ENCODE measurements around the gene PRKCE. TPM values are rescaled to one million over a fixed set of nuclear protein-coding genes. Genes with fewer than 3 reads are reported as not detected.

The PRKCE gene
- total and polyA plus RNA-seq, 2 donors (not counting 1 experiment from before 2014, with no cell fraction given): 23.6 to 271 TPM

- H3K36me3 ChIP-seq (replicated peaks in 1 of 2; ENCODE audit: control extremely low read depth in 1 of 2, control insufficient read depth in 1 of 2, extremely low read depth in 1 of 2, insufficient read depth in 2 of 2, low read length in 1 of 2): no peaks in the 10 kb centered on the region
- H3K9me3 Mint-ChIP-seq (ENCODE audit: insufficient read depth): no peaks in the 10 kb centered on the region
- no peaks in the 10 kb centered on the region for H3K27me3 ChIP-seq (replicated peaks in 1 of 4; ENCODE audit: control extremely low read depth in 1 of 4, control insufficient read depth in 3 of 4, insufficient read depth in 4 of 4, low read length in 3 of 4)
- H3K4me1 Mint-ChIP-seq: peaks cover 64% of the 10 kb centered on the region
- POLR2A ChIA-PET: interaction anchor here (1.0 kb wide), 1 partner anchor 130 kb away, joined by 3 read pairs; no protein-coding TSS in a partner anchor
- no peak overlapping the region for H2AFZ ChIP-seq (ENCODE audit: insufficient read depth, low read depth, low read length, poor library complexity, severe bottlenecking)
- no peak overlapping the region for H3K9ac ChIP-seq (ENCODE audit: low read length)
- H3K4me3 Mint-ChIP-seq: peak overlapping the region; percentile 27
- H4K20me1 ChIP-seq (ENCODE audit: control insufficient read depth, insufficient read depth, low read length, poor library complexity, severe bottlenecking): peaks cover 80% of the 10 kb centered on the region
- H3K4me2 ChIP-seq (replicated peaks; ENCODE audit: low read depth, low read length, poor library complexity, severe bottlenecking): peak overlapping the region; percentile 42
- no peaks in the 10 kb centered on the region for H3K27me3 Mint-ChIP-seq
- no peak for DNase-seq
- peaks cover 81% of the 10 kb centered on the region for H3K79me2 ChIP-seq (ENCODE audit: control insufficient read depth, insufficient read depth, low read length)
- whole genome bisulfite sequencing (ENCODE audit: insufficient coverage): 53% methylated on average over 3 of the region's 10 CpGs
- peaks cover 39 to 47% of the 10 kb centered on the region in 2 donors for H3K4me1 ChIP-seq (ENCODE audit: control insufficient read depth in 2 of 2, insufficient read depth in 2 of 2, low read length in 2 of 2)
- intact Hi-C loops (cut with micrococcal nuclease): loop anchor here (1.0 kb wide), 1 partner anchor 53 kb away; no protein-coding TSS in a partner anchor
- H3K4me3 ChIP-seq (ENCODE audit: control extremely low read depth in 1 of 5, extremely low read depth in 1 of 5, insufficient read depth in 1 of 5, low read depth in 2 of 5, low read length in 4 of 5): no peak overlapping the region
- CTCF ChIA-PET: interaction anchor here (0.8 to 4.8 kb wide), 13 partner anchors 9 to 155 kb away, joined by 3 to 86 read pairs (median 5); partner anchors contain the start of gene PRKCE
- ATAC-seq (ENCODE audit: low read depth): no peak
- no peaks in the 10 kb centered on the region for H3K9me3 ChIP-seq (ENCODE audit: control extremely low read depth in 1 of 3, control insufficient read depth in 2 of 3, insufficient read depth in 1 of 3, low read length in 2 of 3)
- H3K27ac Mint-ChIP-seq: peak overlapping the region; percentile 48
- TF ChIP-seq EZH2 (IDR thresholded peaks at IDR 0.05; ENCODE audit: borderline replicate concordance, insufficient read depth, low read depth, low read length, poor library complexity, severe bottlenecking) (no peak), CTCF (IDR thresholded peaks at IDR 0.05) (no peak)
- H3K27ac ChIP-seq (ENCODE audit: low read length in 2 of 2): no peak overlapping the region
Observed at GRCh38 chr2:45780541-45781463, 129.3 kb downstream of the PRKCE start.

- Mint-ChIP-seq H3K4me1 (peaks cover 63% of the 10 kb centered on the region), H3K9me3 (ENCODE audit: insufficient read depth) (no peaks in the 10 kb centered on the region), H3K4me3 (peak overlapping the region; percentile 26), H3K27me3 (no peaks in the 10 kb centered on the region), H3K27ac (no peak overlapping the region)
- POLR2A ChIA-PET: interaction anchor here (0.8 to 1.0 kb wide), 2 partner anchors 45 to 131 kb away, joined by 3 to 4 read pairs; no protein-coding TSS in a partner anchor
- TF ChIP-seq CTCF (IDR thresholded peaks at IDR 0.05) (no peak), EZH2 (IDR thresholded peaks at IDR 0.05; ENCODE audit: borderline replicate concordance, insufficient read depth, low read depth, low read length, poor library complexity, severe bottlenecking) (no peak)
- CTCF ChIA-PET: interaction anchor here (0.8 to 4.8 kb wide), 7 partner anchors 8 to 147 kb away, joined by 3 to 86 read pairs (median 8); partner anchors contain the start of gene PRKCE
- Histone ChIP-seq H3K4me1 (ENCODE audit: control insufficient read depth in 2 of 2, insufficient read depth in 2 of 2, low read length in 2 of 2) (peaks cover 33 to 40% of the 10 kb centered on the region in 2 donors), H3K27ac (ENCODE audit: low read length in 2 of 2) (no peak overlapping the region), H3K9me3 (ENCODE audit: control extremely low read depth in 1 of 3, control insufficient read depth in 2 of 3, insufficient read depth in 1 of 3, low read length in 2 of 3) (no peaks in the 10 kb centered on the region), H3K4me2 (replicated peaks; ENCODE audit: low read depth, low read length, poor library complexity, severe bottlenecking) (peak overlapping the region; percentile 42), H2AFZ (ENCODE audit: insufficient read depth, low read depth, low read length, poor library complexity, severe bottlenecking) (no peak overlapping the region), H3K4me3 (ENCODE audit: control extremely low read depth in 1 of 5, extremely low read depth in 1 of 5, insufficient read depth in 1 of 5, low read depth in 2 of 5, low read length in 4 of 5) (no peak overlapping the region), H3K9ac (ENCODE audit: low read length) (no peak overlapping the region), H3K27me3 (replicated peaks in 1 of 4; ENCODE audit: control extremely low read depth in 1 of 4, control insufficient read depth in 3 of 4, insufficient read depth in 4 of 4, low read length in 3 of 4) (no peaks in the 10 kb centered on the region), H3K36me3 (replicated peaks in 1 of 2; ENCODE audit: control extremely low read depth in 1 of 2, control insufficient read depth in 1 of 2, extremely low read depth in 1 of 2, insufficient read depth in 2 of 2, low read length in 1 of 2) (no peaks in the 10 kb centered on the region), H4K20me1 (ENCODE audit: control insufficient read depth, insufficient read depth, low read length, poor library complexity, severe bottlenecking) (peaks cover 80% of the 10 kb centered on the region), H3K79me2 (ENCODE audit: control insufficient read depth, insufficient read depth, low read length) (peaks cover 88% of the 10 kb centered on the region)
- WGBS (ENCODE audit: insufficient coverage): no CpG with 5 or more reads among the region's 5 CpGs
- DNase-seq: no peak
- intact Hi-C loops (cut with micrococcal nuclease): no loop called here
- no peak for ATAC-seq (ENCODE audit: low read depth)
Observed at GRCh38 chr2:45781464-45781811, 130.0 kb downstream of the PRKCE start.
